ENCODE data around the gene MAP1B.
A peak's percentile ranks its signal among the peaks of the same experiment; 100 is the strongest.

MAP1B gene

DNA sequence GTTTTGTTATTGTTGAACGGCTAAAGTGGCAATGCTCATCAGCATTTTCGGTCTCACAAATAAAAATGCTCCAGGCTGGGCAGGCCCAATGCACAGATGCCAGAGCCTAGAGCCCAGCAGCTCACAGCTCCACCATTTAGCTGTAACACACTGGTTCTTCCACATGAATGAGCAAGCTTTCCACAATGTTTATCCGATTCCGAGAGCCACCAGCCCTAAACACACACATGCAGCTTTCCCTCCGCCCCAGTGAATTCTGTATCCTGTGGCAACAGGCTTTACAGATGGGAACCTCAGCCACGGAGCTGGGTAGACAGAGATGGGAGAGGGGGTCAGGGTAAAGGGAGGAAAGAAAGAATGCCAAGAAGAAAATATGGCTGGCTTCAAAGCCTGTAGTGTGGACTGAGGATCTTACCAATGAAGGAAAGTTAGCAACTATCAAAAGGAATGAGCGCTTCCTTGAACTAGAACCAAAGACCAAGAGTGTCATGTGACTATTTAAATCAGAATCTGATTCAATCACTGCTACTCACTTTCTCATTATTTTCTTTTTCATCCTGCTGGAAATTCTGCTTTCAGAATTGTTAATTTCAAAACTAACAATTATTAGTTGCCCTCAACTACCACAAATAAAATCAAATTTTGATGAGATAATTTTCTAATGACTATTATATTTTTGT, 135.7 kb downstream of the MAP1B start:
- no peak overlapping the region for H4K8ac ChIP-seq (ENCODE audit: low read length)

DNA sequence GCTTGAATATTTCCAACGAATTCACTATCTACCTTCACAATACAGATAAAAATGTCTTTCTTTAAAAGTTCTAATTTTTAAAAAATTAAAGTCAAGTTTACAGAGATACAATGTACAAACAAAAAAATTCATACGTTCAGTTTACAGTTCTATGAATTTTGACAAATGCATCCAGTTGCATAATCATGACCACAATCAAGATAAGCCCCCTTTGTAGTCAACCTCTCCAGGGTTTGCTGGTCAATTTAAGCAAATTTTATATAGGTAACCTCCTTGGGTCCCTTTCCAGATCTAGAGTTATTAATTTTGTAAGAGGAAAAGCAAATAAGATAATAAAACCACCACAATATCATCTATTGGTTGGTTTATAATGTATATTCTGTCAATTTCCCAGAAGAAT, 136.4 kb downstream of the MAP1B start:
- no peak overlapping the region for H2BK120ac ChIP-seq (ENCODE audit: low read depth, low read length)
- no peak overlapping the region for H2AFZ ChIP-seq (ENCODE audit: low read depth, low read length)
- H4K8ac ChIP-seq (ENCODE audit: low read length), result no peak overlapping the region
- H3K4me3 ChIP-seq (ENCODE audit: insufficient read depth in 1 of 2, low read depth in 1 of 2, low read length in 2 of 2), result no peak overlapping the region
- WGBS, result 100% methylated on average over 1 of the region's 2 CpGs
- H2BK15ac ChIP-seq (ENCODE audit: low read depth, poor library complexity, severe bottlenecking), result no peak overlapping the region
- H2BK5ac ChIP-seq (ENCODE audit: low read depth, low read length, poor library complexity, severe bottlenecking), result no peak overlapping the region
- no peak overlapping the region for H3K4me2 ChIP-seq (ENCODE audit: low read length, poor library complexity, severe bottlenecking)
- no peaks in the 10 kb centered on the region for H3K9me3 ChIP-seq (ENCODE audit: control insufficient read depth, low read length)
- no peak overlapping the region for H4K91ac ChIP-seq (ENCODE audit: low read length)
- peaks cover 6% of the 10 kb centered on the region for H3K4me1 ChIP-seq (ENCODE audit: control insufficient read depth, insufficient read depth, low read depth, low read length)
- H2BK12ac ChIP-seq (ENCODE audit: low read length in 2 of 2), result no peak overlapping the region
- H3K27ac ChIP-seq (ENCODE audit: low read length, poor library complexity, severe bottlenecking), result no peak overlapping the region
- H3K4ac ChIP-seq (ENCODE audit: low read depth in 1 of 2, low read length in 2 of 2), result no peak overlapping the region
- H3K9ac ChIP-seq (ENCODE audit: low read length), result no peak overlapping the region
- no peak overlapping the region for H2AK5ac ChIP-seq (ENCODE audit: low read length, severe bottlenecking)
- H3K79me1 ChIP-seq (replicated peaks; ENCODE audit: low read length, poor library complexity, severe bottlenecking), result peaks cover 13% of the 10 kb centered on the region
- H3K18ac ChIP-seq (ENCODE audit: low read depth in 1 of 2, low read length in 2 of 2), result no peak overlapping the region
- H3K36me3 ChIP-seq (ENCODE audit: control insufficient read depth in 1 of 2, insufficient read depth in 2 of 2, low read depth in 1 of 2, low read length in 2 of 2), result no peaks in the 10 kb centered on the region
- H3K23ac ChIP-seq (ENCODE audit: low read length in 2 of 2), result no peak overlapping the region
- H3K14ac ChIP-seq (ENCODE audit: low read length in 2 of 2), result no peak overlapping the region
- no peaks in the 10 kb centered on the region for H3K27me3 ChIP-seq (ENCODE audit: control insufficient read depth in 1 of 2, insufficient read depth in 1 of 2, low read length in 2 of 2)
- no peak for DNase-seq

More for the DNA sequence above, 135.7 kb downstream of the MAP1B start:
- WGBS, result 90% methylated on average over 7 of the region's 7 CpGs
- no peak overlapping the region for H3K23ac ChIP-seq (ENCODE audit: low read length in 2 of 2)
- no peak overlapping the region for H3K4ac ChIP-seq (ENCODE audit: low read depth in 1 of 2, low read length in 2 of 2)
- no peak overlapping the region for H2BK15ac ChIP-seq (ENCODE audit: low read depth, poor library complexity, severe bottlenecking)
- H2BK12ac ChIP-seq (ENCODE audit: low read length in 2 of 2), result no peak overlapping the region
- no peak overlapping the region for H3K4me3 ChIP-seq (ENCODE audit: insufficient read depth in 1 of 2, low read depth in 1 of 2, low read length in 2 of 2)
- H3K27ac ChIP-seq (ENCODE audit: low read length, poor library complexity, severe bottlenecking), result peak overlapping the region; percentile 64
- no peak overlapping the region for H2BK120ac ChIP-seq (ENCODE audit: low read depth, low read length)
- H3K79me1 ChIP-seq (replicated peaks; ENCODE audit: low read length, poor library complexity, severe bottlenecking), result peaks cover 15% of the 10 kb centered on the region
- peaks cover 0 to 1% of the 10 kb centered on the region in 2 experiments for H3K36me3 ChIP-seq (ENCODE audit: control insufficient read depth in 1 of 2, insufficient read depth in 2 of 2, low read depth in 1 of 2, low read length in 2 of 2)
- no peak overlapping the region for H3K14ac ChIP-seq (ENCODE audit: low read length in 2 of 2)
- H3K9me3 ChIP-seq (ENCODE audit: control insufficient read depth, low read length), result no peaks in the 10 kb centered on the region
- no peak overlapping the region for H3K9ac ChIP-seq (ENCODE audit: low read length)
- no peak overlapping the region for H3K4me2 ChIP-seq (ENCODE audit: low read length, poor library complexity, severe bottlenecking)
- no peak overlapping the region for H2AK5ac ChIP-seq (ENCODE audit: low read length, severe bottlenecking)
- no peak overlapping the region for H4K91ac ChIP-seq (ENCODE audit: low read length)
- no peak overlapping the region for H3K18ac ChIP-seq (ENCODE audit: low read depth in 1 of 2, low read length in 2 of 2)
- H3K27me3 ChIP-seq (ENCODE audit: control insufficient read depth in 1 of 2, insufficient read depth in 1 of 2, low read length in 2 of 2), result no peaks in the 10 kb centered on the region
- peak; percentile 12 for DNase-seq
- H3K4me1 ChIP-seq (ENCODE audit: control insufficient read depth, insufficient read depth, low read depth, low read length), result peaks cover 6% of the 10 kb centered on the region
- no peak overlapping the region for H2AFZ ChIP-seq (ENCODE audit: low read depth, low read length)
- H2BK5ac ChIP-seq (ENCODE audit: low read depth, low read length, poor library complexity, severe bottlenecking), result no peak overlapping the region

DNA sequence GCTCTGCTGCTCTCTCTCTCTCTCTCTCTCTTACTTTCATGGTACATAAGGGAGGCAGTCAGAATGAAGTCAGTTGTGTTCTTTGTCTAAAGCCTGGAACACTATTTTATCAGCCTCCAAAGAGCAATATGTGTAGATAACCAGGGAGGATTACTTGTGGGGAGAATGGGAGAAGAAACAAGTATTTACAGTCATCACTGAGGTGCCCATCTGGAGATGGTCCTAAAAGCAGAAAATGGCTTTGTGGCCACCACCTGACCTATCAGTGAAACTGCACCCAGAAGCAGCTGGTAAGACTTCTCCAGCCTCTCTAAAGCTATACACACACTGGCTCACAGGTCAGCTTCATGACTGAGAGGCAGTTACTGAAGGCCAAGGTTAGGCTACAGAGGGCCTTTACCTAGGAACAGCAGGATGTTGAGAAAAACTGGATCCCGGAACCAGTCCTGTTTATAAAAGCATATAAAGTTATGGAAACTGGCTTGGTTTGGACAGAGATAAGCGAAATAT, 137.6 kb downstream of the MAP1B start:
- DNase-seq, result peak; percentile 65
- no peak overlapping the region for H3K23ac ChIP-seq (ENCODE audit: low read length in 2 of 2)
- H2AFZ ChIP-seq (ENCODE audit: low read depth, low read length), result no peak overlapping the region
- no peak overlapping the region for H4K91ac ChIP-seq (ENCODE audit: low read length)
- H3K4me3 ChIP-seq (ENCODE audit: insufficient read depth in 1 of 2, low read depth in 1 of 2, low read length in 2 of 2), result no peak overlapping the region
- no peak overlapping the region for H2BK15ac ChIP-seq (ENCODE audit: low read depth, poor library complexity, severe bottlenecking)
- H3K4ac ChIP-seq (ENCODE audit: low read depth in 1 of 2, low read length in 2 of 2), result no peak overlapping the region
- H3K27ac ChIP-seq (ENCODE audit: low read length, poor library complexity, severe bottlenecking), result no peak overlapping the region
- no peak overlapping the region for H2BK120ac ChIP-seq (ENCODE audit: low read depth, low read length)
- H3K4me2 ChIP-seq (ENCODE audit: low read length, poor library complexity, severe bottlenecking), result no peak overlapping the region
- peaks cover 11% of the 10 kb centered on the region for H3K79me1 ChIP-seq (replicated peaks; ENCODE audit: low read length, poor library complexity, severe bottlenecking)
- H3K9ac ChIP-seq (ENCODE audit: low read length), result peak overlapping the region; percentile 25
- no peak overlapping the region for H4K8ac ChIP-seq (ENCODE audit: low read length)
- no peaks in the 10 kb centered on the region for H3K27me3 ChIP-seq (ENCODE audit: control insufficient read depth in 1 of 2, insufficient read depth in 1 of 2, low read length in 2 of 2)
- H3K14ac ChIP-seq (ENCODE audit: low read length in 2 of 2), result no peak overlapping the region
- peaks cover 7% of the 10 kb centered on the region for H3K4me1 ChIP-seq (ENCODE audit: control insufficient read depth, insufficient read depth, low read depth, low read length)
- no peaks in the 10 kb centered on the region for H3K36me3 ChIP-seq (ENCODE audit: control insufficient read depth in 1 of 2, insufficient read depth in 2 of 2, low read depth in 1 of 2, low read length in 2 of 2)
- no peak overlapping the region for H2BK12ac ChIP-seq (ENCODE audit: low read length in 2 of 2)
- 88% methylated on average over 2 of the region's 2 CpGs for WGBS
- H2BK5ac ChIP-seq (ENCODE audit: low read depth, low read length, poor library complexity, severe bottlenecking), result no peak overlapping the region
- H3K18ac ChIP-seq (ENCODE audit: low read depth in 1 of 2, low read length in 2 of 2), result no peak overlapping the region
- no peak overlapping the region for H2AK5ac ChIP-seq (ENCODE audit: low read length, severe bottlenecking)
- H3K9me3 ChIP-seq (ENCODE audit: control insufficient read depth, low read length), result no peaks in the 10 kb centered on the region

DNA sequence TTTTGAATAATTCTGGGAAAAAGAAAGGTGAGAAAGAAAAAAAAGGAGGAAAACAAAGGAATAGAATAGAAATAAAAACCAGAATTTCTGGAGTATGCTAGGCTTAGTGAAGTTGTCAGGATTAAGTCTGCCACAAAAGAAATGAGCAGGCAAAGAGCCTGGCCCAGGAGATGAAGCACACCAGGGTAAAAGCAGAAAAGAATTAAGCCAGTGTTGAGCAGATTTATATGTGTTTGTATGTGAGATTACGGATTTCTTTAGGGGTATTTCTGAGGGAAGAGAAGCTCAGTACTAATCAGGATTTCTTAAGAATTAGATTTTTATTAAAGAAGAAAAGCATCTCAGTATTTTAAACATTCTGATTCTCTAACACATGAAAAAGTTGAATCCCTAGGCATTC, 138.3 kb downstream of the MAP1B start:
- no peaks in the 10 kb centered on the region for H3K36me3 ChIP-seq (ENCODE audit: control insufficient read depth in 1 of 2, insufficient read depth in 2 of 2, low read depth in 1 of 2, low read length in 2 of 2)
- H4K91ac ChIP-seq (ENCODE audit: low read length), result no peak overlapping the region
- H3K14ac ChIP-seq (ENCODE audit: low read length in 2 of 2), result no peak overlapping the region
- H3K23ac ChIP-seq (ENCODE audit: low read length in 2 of 2), result no peak overlapping the region
- H2BK15ac ChIP-seq (ENCODE audit: low read depth, poor library complexity, severe bottlenecking), result no peak overlapping the region
- DNase-seq, result no peak
- no peak overlapping the region for H2AK5ac ChIP-seq (ENCODE audit: low read length, severe bottlenecking)
- no peak overlapping the region for H2BK120ac ChIP-seq (ENCODE audit: low read depth, low read length)
- peaks cover 7% of the 10 kb centered on the region for H3K4me1 ChIP-seq (ENCODE audit: control insufficient read depth, insufficient read depth, low read depth, low read length)
- no peak overlapping the region for H3K4me2 ChIP-seq (ENCODE audit: low read length, poor library complexity, severe bottlenecking)
- no peaks in the 10 kb centered on the region for H3K27me3 ChIP-seq (ENCODE audit: control insufficient read depth in 1 of 2, insufficient read depth in 1 of 2, low read length in 2 of 2)
- no peak overlapping the region for H4K8ac ChIP-seq (ENCODE audit: low read length)
- H2BK12ac ChIP-seq (ENCODE audit: low read length in 2 of 2), result no peak overlapping the region
- no peak overlapping the region for H2BK5ac ChIP-seq (ENCODE audit: low read depth, low read length, poor library complexity, severe bottlenecking)
- no peaks in the 10 kb centered on the region for H3K9me3 ChIP-seq (ENCODE audit: control insufficient read depth, low read length)
- H3K18ac ChIP-seq (ENCODE audit: low read depth in 1 of 2, low read length in 2 of 2), result no peak overlapping the region
- no peak overlapping the region for H2AFZ ChIP-seq (ENCODE audit: low read depth, low read length)
- H3K27ac ChIP-seq (ENCODE audit: low read length, poor library complexity, severe bottlenecking), result no peak overlapping the region
- no peak overlapping the region for H3K4me3 ChIP-seq (ENCODE audit: insufficient read depth in 1 of 2, low read depth in 1 of 2, low read length in 2 of 2)
- H3K9ac ChIP-seq (ENCODE audit: low read length), result peak overlapping the region; percentile 25
- peaks cover 13% of the 10 kb centered on the region for H3K79me1 ChIP-seq (replicated peaks; ENCODE audit: low read length, poor library complexity, severe bottlenecking)
- WGBS, result 89% methylated on average over 1 of the region's 1 CpG
- H3K4ac ChIP-seq (ENCODE audit: low read depth in 1 of 2, low read length in 2 of 2), result no peak overlapping the region

Measured in mesenchymal stem cell (in vitro differentiated cells and primary cell).